GM10266 (cell line): ENCODE results near the gene STING1.

ENCODE experiments used
- DNase-seq: peaks from one replicate; pipeline ENCODE4 v3.0.0; 2012; ENCODE audit errors: extremely low spot score
- CTCF ChIP-seq: IDR thresholded peaks from 2 replicates; pipeline ENCODE4 v1.5.1; 2012; ENCODE audit warnings: mild to moderate bottlenecking, low read depth; ENCODE audit not compliant: control insufficient read depth, insufficient read depth; ENCODE audit errors: missing control alignments

Gene STING1

GRCh38 chr5:139426203-139426885, 56.2 kb downstream of the STING1 start:
- DNase-seq, result no peak
- TF ChIP-seq CTCF, result no peak
